Caco-2 (cell line): Measurements from ENCODE around the gene MVB12A. TPM values are rescaled to one million over a fixed set of nuclear protein-coding genes. Genes with fewer than 3 reads are reported as not detected.

ENCODE experiments used
- BruUV-seq: library from RNA; stranded (reverse); fragments of 400-500 nt; replicated peaks from 2 replicates; lab custom pipeline; 2021; lab: Mats Ljungman, UMichigan
- CTCF ChIA-PET: fragments of 300-600 bp; sonication (Branson Sonifier 250); formaldehyde crosslinking; loops from one replicate; lab custom pipeline; 2022; ENCODE audit warnings: antibody characterized with exemption; lab: Charles Lee
- POLR2A ChIA-PET: fragments of 300-600 bp; sonication (Branson Sonifier 250); formaldehyde crosslinking; loops from one replicate; lab custom pipeline; 2022; ENCODE audit warnings: antibody characterized with exemption; lab: Charles Lee
- DNase-seq, 2 experiments: peaks; one replicate each; pipeline versions ENCODE4 v3.0.0 to v3.0.0-alpha.2; 2020 to 2022
- H3K27me3 ChIP-seq: replicated peaks from 2 replicates; pipeline ENCODE4 v1.6.0; 2011; ENCODE audit warnings: low read length; ENCODE audit not compliant: control insufficient read depth, insufficient read depth
- H3K36me3 ChIP-seq: 2 replicates; pipeline ENCODE4 v1.5.1; 2011; ENCODE audit warnings: low read length; ENCODE audit not compliant: control insufficient read depth, insufficient read depth
- H3K4me1 ChIP-seq: fragments of 250-450 bp; sonication (Bioruptor Pico); 2 replicates; pipeline ENCODE4 v1.5.1; 2020; ENCODE audit warnings: mild to moderate bottlenecking
- H3K4me3 ChIP-seq: 2 replicates; pipeline ENCODE4 v1.5.1; 2011; ENCODE audit warnings: low read depth, mild to moderate bottlenecking, control low read depth, low read length
- H3K9me3 ChIP-seq: fragments of 250-450 bp; sonication (Bioruptor Pico); 2 replicates; pipeline ENCODE4 v1.5.1; 2020; ENCODE audit warnings: mild to moderate bottlenecking, moderate library complexity
- H3K27ac Mint-ChIP-seq: one replicate; pipeline ENCODE4 v1.8.0; 2022; ENCODE audit warnings: mixed read lengths; ENCODE audit not compliant: unreplicated experiment
- H3K27me3 Mint-ChIP-seq: one replicate; pipeline ENCODE4 v1.8.0; 2022; ENCODE audit warnings: mixed read lengths; ENCODE audit not compliant: insufficient read depth, unreplicated experiment
- H3K36me3 Mint-ChIP-seq: one replicate; pipeline ENCODE4 v1.8.0; 2022; ENCODE audit warnings: mild to moderate bottlenecking, mixed read lengths; ENCODE audit not compliant: insufficient read depth, unreplicated experiment
- H3K4me1 Mint-ChIP-seq: one replicate; pipeline ENCODE4 v1.8.0; 2022; ENCODE audit warnings: low read depth, mixed read lengths; ENCODE audit not compliant: unreplicated experiment
- H3K4me3 Mint-ChIP-seq: one replicate; pipeline ENCODE4 v1.8.0; 2022; ENCODE audit warnings: mild to moderate bottlenecking, moderate library complexity, mixed read lengths; ENCODE audit not compliant: unreplicated experiment
- H3K9me3 Mint-ChIP-seq: one replicate; pipeline ENCODE4 v1.8.0; 2022; ENCODE audit warnings: mixed read lengths; ENCODE audit not compliant: unreplicated experiment
- intact Hi-C: fragments of 100-400 bp; cut with micrococcal nuclease; formaldehyde crosslinking; loops from one replicate; pipeline ENCODE4 v1.10.0; 2022; ENCODE audit not compliant: unreplicated experiment
- total RNA-seq: library from RNA; stranded (reverse); gene quantifications from 2 replicates; pipeline ENCODE4 v1.2.3, GENCODE V29; 2022
- TF ChIP-seq, protein P1 (sequence below), 2 experiments: fragments of 200-600 bp in 1 of 2; IDR thresholded peaks; 1 replicate in 1 of 2; 2 replicates in 1 of 2; pipeline versions ENCODE4 v1.5.1 to v1.8.0; 2011 to 2022; ENCODE audit warnings: antibody characterized with exemption in 1 of 2, control low read depth in 1 of 2, inconsistent platforms in 1 of 2, low read depth in 1 of 2, low read length in 1 of 2, mild to moderate bottlenecking in 1 of 2, moderate library complexity in 1 of 2; ENCODE audit not compliant: insufficient read depth in 1 of 2, severe bottlenecking in 1 of 2, unreplicated experiment in 1 of 2

Gene MVB12A
- total RNA-seq, 1 experiment from 2014 or later, result 36.7 TPM

DNA sequence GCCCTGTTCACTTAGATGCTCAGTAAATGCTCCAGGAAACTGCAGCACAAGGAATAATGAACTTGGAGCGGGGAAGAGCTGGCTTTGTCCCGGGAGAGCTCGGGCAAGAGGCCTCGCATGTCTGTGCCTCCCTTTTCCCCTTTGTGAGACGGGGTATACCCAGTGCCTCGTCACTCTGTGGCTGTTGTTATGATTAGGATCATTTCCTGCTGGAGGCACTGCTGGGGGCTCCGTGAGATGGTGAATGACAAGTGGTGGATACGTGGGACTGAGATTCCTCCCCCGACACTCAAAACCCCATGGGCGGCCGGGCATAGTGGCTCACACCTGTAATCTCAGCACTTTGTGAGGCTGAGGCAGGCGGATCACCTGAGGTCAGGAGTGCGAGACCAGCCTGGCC lies 41.6 kb upstream of the MVB12A start:
- Histone ChIP-seq H3K27me3 (no peaks in the 10 kb centered on the region), H3K9me3 (no peaks in the 10 kb centered on the region), H3K4me1 (no peaks in the 10 kb centered on the region), H3K4me3 (no peak overlapping the region), H3K36me3 (no peaks in the 10 kb centered on the region)
- intact Hi-C loops, result no loop called here
- CTCF ChIA-PET, result no interaction called here
- H3K4me3 Mint-ChIP-seq, result no peak overlapping the region
- no peaks in the 10 kb centered on the region for H3K4me1 Mint-ChIP-seq
- no peak for DNase-seq
- BruUV-seq, result no TSS peak
- H3K27me3 Mint-ChIP-seq, result no peaks in the 10 kb centered on the region
- no peaks in the 10 kb centered on the region for H3K9me3 Mint-ChIP-seq
- no peaks in the 10 kb centered on the region for H3K36me3 Mint-ChIP-seq
- H3K27ac Mint-ChIP-seq, result no peak overlapping the region
- POLR2A ChIA-PET, result no interaction called here
- TF ChIP-seq, protein P1, sequence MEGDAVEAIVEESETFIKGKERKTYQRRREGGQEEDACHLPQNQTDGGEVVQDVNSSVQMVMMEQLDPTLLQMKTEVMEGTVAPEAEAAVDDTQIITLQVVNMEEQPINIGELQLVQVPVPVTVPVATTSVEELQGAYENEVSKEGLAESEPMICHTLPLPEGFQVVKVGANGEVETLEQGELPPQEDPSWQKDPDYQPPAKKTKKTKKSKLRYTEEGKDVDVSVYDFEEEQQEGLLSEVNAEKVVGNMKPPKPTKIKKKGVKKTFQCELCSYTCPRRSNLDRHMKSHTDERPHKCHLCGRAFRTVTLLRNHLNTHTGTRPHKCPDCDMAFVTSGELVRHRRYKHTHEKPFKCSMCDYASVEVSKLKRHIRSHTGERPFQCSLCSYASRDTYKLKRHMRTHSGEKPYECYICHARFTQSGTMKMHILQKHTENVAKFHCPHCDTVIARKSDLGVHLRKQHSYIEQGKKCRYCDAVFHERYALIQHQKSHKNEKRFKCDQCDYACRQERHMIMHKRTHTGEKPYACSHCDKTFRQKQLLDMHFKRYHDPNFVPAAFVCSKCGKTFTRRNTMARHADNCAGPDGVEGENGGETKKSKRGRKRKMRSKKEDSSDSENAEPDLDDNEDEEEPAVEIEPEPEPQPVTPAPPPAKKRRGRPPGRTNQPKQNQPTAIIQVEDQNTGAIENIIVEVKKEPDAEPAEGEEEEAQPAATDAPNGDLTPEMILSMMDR (IDR thresholded peaks at IDR 0.05; ENCODE audit: insufficient read depth in 1 of 2, low read depth in 1 of 2, low read length in 1 of 2, severe bottlenecking in 1 of 2, unreplicated experiment in 1 of 2), result no peak

DNA sequence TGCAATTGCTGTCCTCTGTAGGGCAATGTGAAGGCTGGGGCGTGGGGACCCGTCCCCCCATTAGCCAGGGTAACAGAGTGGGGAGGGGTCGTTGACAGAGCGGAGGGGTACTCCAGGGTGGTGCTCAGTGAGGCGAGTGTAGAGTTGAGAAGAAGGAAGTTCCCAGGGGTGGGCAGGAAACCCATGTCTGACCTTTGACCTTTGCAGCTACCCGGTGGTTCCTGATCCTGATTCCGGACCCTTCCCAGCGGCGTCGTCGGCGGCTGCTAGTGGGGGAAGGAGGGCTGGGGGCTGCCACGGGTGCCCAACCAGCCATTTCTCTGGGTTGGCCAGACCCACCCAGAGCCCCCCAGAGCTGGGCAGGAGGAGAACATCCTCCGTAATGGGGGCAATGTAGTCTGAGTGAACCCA lies 40.6 kb upstream of the MVB12A start:
- Histone ChIP-seq H3K27me3 (no peaks in the 10 kb centered on the region), H3K9me3 (no peaks in the 10 kb centered on the region), H3K4me1 (no peaks in the 10 kb centered on the region), H3K36me3 (no peaks in the 10 kb centered on the region), H3K4me3 (no peak overlapping the region)
- no peak overlapping the region for H3K4me3 Mint-ChIP-seq
- BruUV-seq, result no TSS peak
- no peaks in the 10 kb centered on the region for H3K4me1 Mint-ChIP-seq
- no peaks in the 10 kb centered on the region for H3K36me3 Mint-ChIP-seq
- DNase-seq, result no peak
- CTCF ChIA-PET, result interaction anchor here (0.5 kb wide), 1 partner anchor 861 kb away, joined by 3 read pairs; no protein-coding TSS in a partner anchor
- POLR2A ChIA-PET, result no interaction called here
- intact Hi-C loops, result no loop called here
- no peak overlapping the region for H3K27ac Mint-ChIP-seq
- H3K9me3 Mint-ChIP-seq, result no peaks in the 10 kb centered on the region
- TF ChIP-seq, protein P1 (IDR thresholded peaks at IDR 0.05; ENCODE audit: insufficient read depth in 1 of 2, low read depth in 1 of 2, low read length in 1 of 2, severe bottlenecking in 1 of 2, unreplicated experiment in 1 of 2), result no peak
- no peaks in the 10 kb centered on the region for H3K27me3 Mint-ChIP-seq

- no peak overlapping the region for H3K4me3 ChIP-seq
- TF ChIP-seq, protein P1 (IDR thresholded peaks at IDR 0.05; ENCODE audit: insufficient read depth in 1 of 2, low read depth in 1 of 2, low read length in 1 of 2, severe bottlenecking in 1 of 2, unreplicated experiment in 1 of 2), result no peak
- H3K27me3 Mint-ChIP-seq, result no peaks in the 10 kb centered on the region
- ChIA-PET POLR2A (no interaction called here), CTCF (no interaction called here)
- no peaks in the 10 kb centered on the region for H3K4me1 Mint-ChIP-seq
- H3K27ac Mint-ChIP-seq, result no peak overlapping the region
- DNase-seq, result no peak
- no peaks in the 10 kb centered on the region for H3K9me3 Mint-ChIP-seq
- H3K36me3 ChIP-seq, result no peaks in the 10 kb centered on the region
- no peaks in the 10 kb centered on the region for H3K4me1 ChIP-seq
- BruUV-seq, result no TSS peak
- no peak overlapping the region for H3K4me3 Mint-ChIP-seq
- no peaks in the 10 kb centered on the region for H3K36me3 Mint-ChIP-seq
- intact Hi-C loops, result no loop called here
- H3K27me3 ChIP-seq, result no peaks in the 10 kb centered on the region
- no peaks in the 10 kb centered on the region for H3K9me3 ChIP-seq
Measured at GRCh38 chr19:17380426-17381138, 39.3 kb upstream of the MVB12A start.
